Ectodermal cell (in vitro differentiated cells): Measurements from ENCODE around the gene GBP1.
"Not testable (repeated sequence)": the region's sequence is repeated elsewhere in the genome, so short reads cannot be mapped to it uniquely, and the experiment has no call there.

Experiments
- H3K27ac ChIP-seq: 2 replicates; pipeline ENCODE4 v1.7.0; 2013; ENCODE audit warnings: mild to moderate bottlenecking, low read depth, low read length; ENCODE audit not compliant: insufficient read depth, poor library complexity, severe bottlenecking
- H3K27me3 ChIP-seq: 2 replicates; pipeline ENCODE4 v1.7.0; 2013; ENCODE audit warnings: mild to moderate bottlenecking, low read length; ENCODE audit not compliant: insufficient read depth, control insufficient read depth, poor library complexity, severe bottlenecking
- H3K36me3 ChIP-seq: one replicate; pipeline ENCODE4 v1.7.0; 2013; ENCODE audit warnings: low read length; ENCODE audit not compliant: control insufficient read depth, insufficient read depth
- H3K4me1 ChIP-seq: one replicate; pipeline ENCODE4 v1.7.0; 2013; ENCODE audit warnings: low read length; ENCODE audit not compliant: control insufficient read depth, insufficient read depth
- H3K4me3 ChIP-seq: 2 replicates; pipeline ENCODE4 v1.7.0; 2013; ENCODE audit warnings: low read depth, low read length, control low read depth; ENCODE audit not compliant: insufficient read depth
- H3K9me3 ChIP-seq: 2 replicates; pipeline ENCODE4 v1.7.0; 2013; ENCODE audit warnings: mild to moderate bottlenecking, low read length, moderate library complexity; ENCODE audit not compliant: control insufficient read depth
- WGBS, 2 experiments: methylation state at CpG; one replicate each; pipeline ENCODE4 v1.1.7; 2013; ENCODE audit warnings: missing lambda C conversion rate in 2 of 2; 5-methylcytosine and 5-hydroxymethylcytosine counted together

GBP1 gene

GRCh38 chr1:89043940-89044339 lies 21.1 kb downstream of the GBP1 start:
- no peaks in the 10 kb centered on the region for H3K4me1 ChIP-seq
- no peak overlapping the region for H3K4me3 ChIP-seq
- WGBS, 2 experiments: 80 to 89% methylated on average over 4 to 5 of the region's 5 CpGs
- H3K36me3 ChIP-seq: no peaks in the 10 kb centered on the region
- H3K9me3 ChIP-seq: no peaks in the 10 kb centered on the region
- no peak overlapping the region for H3K27ac ChIP-seq
- H3K27me3 ChIP-seq: no peaks in the 10 kb centered on the region

- H3K27me3 ChIP-seq: no peaks in the 10 kb centered on the region
- no peaks in the 10 kb centered on the region for H3K4me1 ChIP-seq
- no peak overlapping the region for H3K4me3 ChIP-seq
- 92 to 96% methylated on average over 7 of the region's 7 CpGs for WGBS, 2 experiments
- no peaks in the 10 kb centered on the region for H3K9me3 ChIP-seq
- no peaks in the 10 kb centered on the region for H3K36me3 ChIP-seq
- H3K27ac ChIP-seq: no peak overlapping the region
Measured at GRCh38 chr1:89042491-89042890, 22.5 kb downstream of the GBP1 start.

GRCh38 chr1:89041721-89042120 lies 23.3 kb downstream of the GBP1 start:
- 80 to 86% methylated on average over 1 of the region's 1 CpG for WGBS, 2 experiments
- Histone ChIP-seq H3K4me3 (no peak overlapping the region), H3K36me3 (no peaks in the 10 kb centered on the region), H3K27ac (no peak overlapping the region), H3K9me3 (no peaks in the 10 kb centered on the region), H3K27me3 (no peaks in the 10 kb centered on the region), H3K4me1 (no peaks in the 10 kb centered on the region)

GRCh38 chr1:89041119-89041641 lies 23.8 kb downstream of the GBP1 start:
- no peaks in the 10 kb centered on the region for H3K9me3 ChIP-seq
- H3K4me3 ChIP-seq: no peak overlapping the region
- H3K4me1 ChIP-seq: no peaks in the 10 kb centered on the region
- H3K27me3 ChIP-seq: no peaks in the 10 kb centered on the region
- H3K36me3 ChIP-seq: no peaks in the 10 kb centered on the region
- 82 to 85% methylated on average over 3 of the region's 3 CpGs for WGBS, 2 experiments
- no peak overlapping the region for H3K27ac ChIP-seq

- no peak overlapping the region for H3K27ac ChIP-seq
- no peaks in the 10 kb centered on the region for H3K27me3 ChIP-seq
- no peak overlapping the region for H3K4me3 ChIP-seq
- H3K4me1 ChIP-seq: no peaks in the 10 kb centered on the region
- H3K9me3 ChIP-seq: no peaks in the 10 kb centered on the region
- WGBS, 2 experiments: 82 to 92% methylated on average over 1 of the region's 1 CpG
- no peaks in the 10 kb centered on the region for H3K36me3 ChIP-seq
Measured at GRCh38 chr1:89040315-89040626, 24.7 kb downstream of the GBP1 start.

- no peak overlapping the region for H3K4me3 ChIP-seq
- H3K4me1 ChIP-seq: no peaks in the 10 kb centered on the region
- H3K9me3 ChIP-seq: no peaks in the 10 kb centered on the region
- 89 to 96% methylated on average over 1 of the region's 1 CpG for WGBS, 2 experiments
- H3K27ac ChIP-seq: no peak overlapping the region
- no peaks in the 10 kb centered on the region for H3K27me3 ChIP-seq
- no peaks in the 10 kb centered on the region for H3K36me3 ChIP-seq
Measured at GRCh38 chr1:89037186-89037585, 27.8 kb downstream of the GBP1 start.

GRCh38 chr1:89035080-89035479 lies 29.9 kb downstream of the GBP1 start:
- no peaks in the 10 kb centered on the region for H3K27me3 ChIP-seq
- 91% methylated on average over 1 of the region's 1 CpG for WGBS, 2 experiments
- H3K36me3 ChIP-seq: no peaks in the 10 kb centered on the region
- no peak overlapping the region for H3K4me3 ChIP-seq
- no peaks in the 10 kb centered on the region for H3K4me1 ChIP-seq
- no peak overlapping the region for H3K27ac ChIP-seq
- no peaks in the 10 kb centered on the region for H3K9me3 ChIP-seq

- 89 to 92% methylated on average over 5 of the region's 5 CpGs for WGBS, 2 experiments
- H3K27me3 ChIP-seq, H3K9me3 ChIP-seq, H3K4me1 ChIP-seq, H3K27ac ChIP-seq, H3K4me3 ChIP-seq, H3K36me3 ChIP-seq: not testable (repeated sequence)
Measured at GRCh38 chr1:89034004-89034403, 31.0 kb downstream of the GBP1 start.

- not testable (repeated sequence) for H3K9me3 ChIP-seq, H3K36me3 ChIP-seq, H3K27me3 ChIP-seq, H3K4me1 ChIP-seq, H3K4me3 ChIP-seq, H3K27ac ChIP-seq
- WGBS, 2 experiments: 82 to 93% methylated on average over 2 of the region's 2 CpGs
Measured at GRCh38 chr1:89029051-89029450, 36.0 kb downstream of the GBP1 start.

- H3K27me3 ChIP-seq: no peaks in the 10 kb centered on the region
- H3K27ac ChIP-seq: no peak overlapping the region
- H3K4me1 ChIP-seq: no peaks in the 10 kb centered on the region
- H3K9me3 ChIP-seq: no peaks in the 10 kb centered on the region
- no peaks in the 10 kb centered on the region for H3K36me3 ChIP-seq
- no peak overlapping the region for H3K4me3 ChIP-seq
- 93 to 95% methylated on average over 3 of the region's 3 CpGs for WGBS, 2 experiments
Measured at GRCh38 chr1:89025928-89026327, 39.1 kb downstream of the GBP1 start.

- H3K4me1 ChIP-seq: no peaks in the 10 kb centered on the region
- H3K27me3 ChIP-seq: no peaks in the 10 kb centered on the region
- H3K27ac ChIP-seq: no peak overlapping the region
Measured at GRCh38 chr1:89023026-89023425, 42.0 kb downstream of the GBP1 start.

More at GRCh38 chr1:89023026-89023425, 42.0 kb downstream of the GBP1 start:
- Histone ChIP-seq H3K9me3 (no peaks in the 10 kb centered on the region), H3K36me3 (no peaks in the 10 kb centered on the region), H3K4me3 (no peak overlapping the region)
